GM12891 (cell line): Measurements from ENCODE around the gene IGFN1.

ENCODE experiments used
- POLR2A ChIP-seq: IDR thresholded peaks from 2 replicates; pipeline ENCODE4 v1.6.1; 2011; ENCODE audit warnings: low read depth, low read length, control low read depth
- POLR2AphosphoS5 ChIP-seq: IDR thresholded peaks from 2 replicates; pipeline ENCODE4 v1.6.1; 2011; ENCODE audit warnings: low read depth, low read length, control low read depth

- TF ChIP-seq POLR2AphosphoS5 (no peak), POLR2A (no peak)
These were observed 1.1 kb downstream of the IGFN1 start for GRCh38 chr1:201191653-201192260.
